NCI-H446 (cell line): ENCODE data around the gene NUDT8.
A peak's percentile ranks its signal among the peaks of the same experiment; 100 is the strongest.
"Not testable (repeated sequence)": the region's sequence is repeated elsewhere in the genome, so short reads cannot be mapped to it uniquely, and the experiment has no call there.

ENCODE experiments used
- DNase-seq, 2 experiments: peaks; one replicate each; lab custom pipeline; 2025; lab: John Stamatoyannopoulos, UW

The NUDT8 gene

GRCh38 chr11:67592880-67593564 lies 36.7 kb downstream of the NUDT8 start:
- no peak for DNase-seq

DNA sequence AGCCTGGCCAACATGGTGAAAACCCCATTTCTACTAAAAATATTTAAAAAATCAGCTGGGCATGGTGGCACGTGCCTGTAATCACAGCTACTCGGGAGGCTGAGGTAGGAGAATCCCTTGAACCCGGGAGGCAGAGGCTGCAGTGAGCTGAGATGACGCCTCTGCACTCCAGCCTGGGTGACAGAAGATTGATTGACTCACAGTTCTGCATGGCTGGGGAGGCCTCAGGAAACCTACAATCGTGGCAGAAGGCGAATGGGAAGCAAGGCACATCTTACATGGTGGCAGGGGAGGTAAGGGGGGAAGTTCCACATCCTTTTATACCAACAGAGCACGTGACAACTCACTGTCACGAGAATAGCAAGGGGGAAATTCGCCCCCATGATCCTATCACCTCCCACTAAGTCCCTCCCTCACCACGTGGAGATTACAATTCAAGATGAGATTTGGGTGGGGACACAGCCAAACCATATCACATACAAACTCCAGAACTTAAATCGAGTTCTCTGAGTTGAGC lies 40.8 kb downstream of the NUDT8 start:
- not testable (repeated sequence) for DNase-seq

GRCh38 chr11:67588136-67588503 lies 41.6 kb downstream of the NUDT8 start:
- DNase-seq, result no peak

GRCh38 chr11:67586568-67587250 lies 43.0 kb downstream of the NUDT8 start:
- no peak for DNase-seq

- no peak for DNase-seq
Measured at GRCh38 chr11:67585911-67586310, 43.8 kb downstream of the NUDT8 start.

DNA sequence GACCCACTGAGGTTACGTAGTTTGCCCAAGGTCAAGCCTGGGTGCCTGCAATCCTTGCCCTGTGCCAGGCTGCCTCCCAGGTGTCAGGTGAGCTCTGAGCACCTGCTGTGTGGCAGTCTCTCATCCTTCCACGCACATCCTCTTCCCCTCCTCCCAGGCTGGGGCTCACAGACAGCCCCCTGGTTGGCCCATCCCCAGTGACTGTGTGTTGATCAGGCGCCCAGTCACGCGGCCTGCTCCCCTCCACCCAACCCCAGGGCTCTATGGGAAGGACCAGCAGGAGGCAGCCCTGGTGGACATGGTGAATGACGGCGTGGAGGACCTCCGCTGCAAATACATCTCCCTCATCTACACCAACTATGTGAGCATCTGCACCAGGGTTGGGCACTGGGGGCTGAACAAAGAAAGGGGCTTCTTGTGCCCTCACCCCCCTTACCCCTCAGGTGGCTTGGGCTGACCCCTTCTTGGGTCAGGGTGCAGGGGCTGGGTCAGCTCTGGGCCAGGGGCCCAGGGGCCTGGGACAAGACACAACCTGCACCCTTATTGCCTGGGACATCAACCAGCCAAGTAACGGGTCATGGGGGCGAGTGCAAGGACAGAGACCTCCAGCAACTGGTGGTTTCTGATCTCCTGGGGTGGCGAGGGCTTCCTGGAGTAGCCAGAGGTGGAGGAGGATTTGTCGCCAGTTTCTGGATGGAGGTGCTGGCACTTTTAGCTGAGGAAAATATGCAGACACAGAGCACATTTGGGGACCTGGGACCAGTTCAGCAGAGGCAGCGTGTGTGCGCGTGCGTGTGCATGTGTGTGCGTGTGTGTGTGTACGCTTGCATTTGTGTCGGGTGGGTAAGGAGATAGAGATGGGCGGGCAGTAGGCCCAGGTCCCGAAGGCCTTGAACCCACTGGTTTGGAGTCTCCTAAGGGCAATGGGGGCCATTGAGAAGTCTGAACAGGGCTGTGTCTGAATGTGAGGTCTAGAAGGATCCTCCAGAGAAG lies 44.6 kb downstream of the NUDT8 start:
- DNase-seq, result no peak

- no peak for DNase-seq
Measured at GRCh38 chr11:67584205-67584880, 45.4 kb downstream of the NUDT8 start.

DNA sequence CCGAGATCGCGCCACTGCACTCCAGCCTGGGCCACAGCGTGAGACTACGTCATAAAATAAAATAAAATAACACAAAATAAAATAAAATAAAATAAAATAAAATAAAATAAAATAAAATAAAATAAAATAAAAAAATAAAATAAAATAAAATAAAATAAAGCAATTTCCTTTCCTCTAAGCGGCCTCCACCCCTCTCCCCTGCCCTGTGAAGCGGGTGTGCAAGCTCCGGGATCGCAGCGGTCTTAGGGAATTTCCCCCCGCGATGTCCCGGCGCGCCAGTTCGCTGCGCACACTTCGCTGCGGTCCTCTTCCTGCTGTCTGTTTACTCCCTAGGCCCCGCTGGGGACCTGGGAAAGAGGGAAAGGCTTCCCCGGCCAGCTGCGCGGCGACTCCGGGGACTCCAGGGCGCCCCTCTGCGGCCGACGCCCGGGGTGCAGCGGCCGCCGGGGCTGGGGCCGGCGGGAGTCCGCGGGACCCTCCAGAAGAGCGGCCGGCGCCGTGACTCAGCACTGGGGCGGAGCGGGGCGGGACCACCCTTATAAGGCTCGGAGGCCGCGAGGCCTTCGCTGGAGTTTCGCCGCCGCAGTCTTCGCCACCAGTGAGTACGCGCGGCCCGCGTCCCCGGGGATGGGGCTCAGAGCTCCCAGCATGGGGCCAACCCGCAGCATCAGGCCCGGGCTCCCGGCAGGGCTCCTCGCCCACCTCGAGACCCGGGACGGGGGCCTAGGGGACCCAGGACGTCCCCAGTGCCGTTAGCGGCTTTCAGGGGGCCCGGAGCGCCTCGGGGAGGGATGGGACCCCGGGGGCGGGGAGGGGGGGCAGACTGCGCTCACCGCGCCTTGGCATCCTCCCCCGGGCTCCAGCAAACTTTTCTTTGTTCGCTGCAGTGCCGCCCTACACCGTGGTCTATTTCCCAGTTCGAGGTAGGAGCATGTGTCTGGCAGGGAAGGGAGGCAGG lies 46.2 kb downstream of the NUDT8 start, which contains the start of gene GSTP1:
Gene GSTP1 (plus strand): TSS at position 566 of the 958 bp plus-strand sequence. CDS start 32 bp downstream, at position 598.
- DNase-seq, result peak; percentile 73 to 94

GRCh38 chr11:67582011-67582410 lies 47.7 kb downstream of the NUDT8 start:
- DNase-seq, result no peak

- no peak for DNase-seq
Measured at GRCh38 chr11:67581469-67581868, 48.3 kb downstream of the NUDT8 start.

GRCh38 chr11:67577951-67578350 lies 51.8 kb downstream of the NUDT8 start:
- DNase-seq, result no peak
